BE2C (cell line): ENCODE measurements around the gene CABP7.

Source experiments
- DNase-seq: peaks from one replicate; pipeline ENCODE4 v3.0.0-alpha.2; 2020
- H3K27me3 ChIP-seq: fragments of 250-450 bp; sonication (Bioruptor Pico); 2 replicates; pipeline ENCODE4 v1.5.1; 2020; ENCODE audit warnings: mild to moderate bottlenecking
- H3K36me3 ChIP-seq: fragments of 250-450 bp; sonication (Bioruptor Pico); 2 replicates; pipeline ENCODE4 v1.5.1; 2020; ENCODE audit warnings: mild to moderate bottlenecking
- H3K4me1 ChIP-seq: fragments of 250-450 bp; sonication (Bioruptor Pico); 2 replicates; pipeline ENCODE4 v1.5.1; 2020
- H3K4me3 ChIP-seq: 2 replicates; pipeline ENCODE4 v1.5.1; 2011; ENCODE audit warnings: low read depth, low read length
- H3K9me3 ChIP-seq: fragments of 250-450 bp; sonication (Bioruptor Pico); 2 replicates; pipeline ENCODE4 v1.5.1; 2020
- TF ChIP-seq, protein P1 (sequence below): IDR thresholded peaks from 2 replicates; pipeline ENCODE4 v1.5.1; 2012; ENCODE audit warnings: mild to moderate bottlenecking, low read depth, low read length

The CABP7 gene

DNA sequence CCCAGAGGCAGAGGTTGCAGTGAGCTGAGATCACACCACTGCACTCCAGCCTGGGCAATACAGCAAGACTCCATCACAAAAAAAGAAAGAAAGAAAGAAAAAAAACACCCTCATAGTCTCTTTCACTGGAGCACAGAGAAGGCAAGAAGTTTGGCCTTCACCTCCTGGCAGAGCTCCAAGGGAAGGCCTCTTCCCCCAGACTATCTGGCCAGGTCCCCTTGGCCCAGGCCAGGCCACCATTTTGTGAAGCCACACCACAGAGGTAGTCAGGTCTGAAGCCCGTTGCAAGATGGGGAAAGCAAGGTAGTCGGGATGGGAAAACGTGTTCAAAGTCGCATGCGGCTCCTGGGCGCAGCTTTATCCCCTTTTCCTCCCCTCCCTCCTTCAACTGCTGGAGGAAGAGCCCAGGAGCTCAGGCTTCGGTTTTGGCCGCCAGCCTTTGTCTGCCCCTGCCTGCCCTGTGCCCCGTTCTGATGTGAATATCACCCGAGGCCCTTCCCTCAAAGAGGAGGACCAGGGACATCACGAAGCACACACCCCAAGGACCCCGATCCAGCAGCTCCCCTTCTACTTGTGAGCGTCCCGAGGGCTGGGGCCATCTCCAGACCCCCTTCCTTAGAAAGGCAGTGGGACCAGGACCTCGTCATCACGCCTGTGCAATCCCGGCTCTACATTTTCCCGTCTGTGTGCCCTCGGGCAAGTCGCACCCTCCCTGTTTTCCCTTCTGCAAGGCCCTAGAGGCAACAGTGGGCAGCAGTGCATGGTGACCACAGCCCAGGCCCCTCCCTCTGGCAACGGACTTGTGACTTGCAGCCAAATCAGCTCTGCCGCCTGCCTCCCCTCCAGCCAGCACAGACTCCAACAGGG lies 17.7 kb downstream of the CABP7 start:
- peaks cover 19% of the 10 kb centered on the region for H3K4me1 ChIP-seq
- no peak overlapping the region for H3K4me3 ChIP-seq
- peaks cover 8% of the 10 kb centered on the region for H3K36me3 ChIP-seq
- H3K9me3 ChIP-seq = no peaks in the 10 kb centered on the region
- DNase-seq = no peak
- TF ChIP-seq, protein P1, sequence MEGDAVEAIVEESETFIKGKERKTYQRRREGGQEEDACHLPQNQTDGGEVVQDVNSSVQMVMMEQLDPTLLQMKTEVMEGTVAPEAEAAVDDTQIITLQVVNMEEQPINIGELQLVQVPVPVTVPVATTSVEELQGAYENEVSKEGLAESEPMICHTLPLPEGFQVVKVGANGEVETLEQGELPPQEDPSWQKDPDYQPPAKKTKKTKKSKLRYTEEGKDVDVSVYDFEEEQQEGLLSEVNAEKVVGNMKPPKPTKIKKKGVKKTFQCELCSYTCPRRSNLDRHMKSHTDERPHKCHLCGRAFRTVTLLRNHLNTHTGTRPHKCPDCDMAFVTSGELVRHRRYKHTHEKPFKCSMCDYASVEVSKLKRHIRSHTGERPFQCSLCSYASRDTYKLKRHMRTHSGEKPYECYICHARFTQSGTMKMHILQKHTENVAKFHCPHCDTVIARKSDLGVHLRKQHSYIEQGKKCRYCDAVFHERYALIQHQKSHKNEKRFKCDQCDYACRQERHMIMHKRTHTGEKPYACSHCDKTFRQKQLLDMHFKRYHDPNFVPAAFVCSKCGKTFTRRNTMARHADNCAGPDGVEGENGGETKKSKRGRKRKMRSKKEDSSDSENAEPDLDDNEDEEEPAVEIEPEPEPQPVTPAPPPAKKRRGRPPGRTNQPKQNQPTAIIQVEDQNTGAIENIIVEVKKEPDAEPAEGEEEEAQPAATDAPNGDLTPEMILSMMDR = no peak
- no peaks in the 10 kb centered on the region for H3K27me3 ChIP-seq

DNA sequence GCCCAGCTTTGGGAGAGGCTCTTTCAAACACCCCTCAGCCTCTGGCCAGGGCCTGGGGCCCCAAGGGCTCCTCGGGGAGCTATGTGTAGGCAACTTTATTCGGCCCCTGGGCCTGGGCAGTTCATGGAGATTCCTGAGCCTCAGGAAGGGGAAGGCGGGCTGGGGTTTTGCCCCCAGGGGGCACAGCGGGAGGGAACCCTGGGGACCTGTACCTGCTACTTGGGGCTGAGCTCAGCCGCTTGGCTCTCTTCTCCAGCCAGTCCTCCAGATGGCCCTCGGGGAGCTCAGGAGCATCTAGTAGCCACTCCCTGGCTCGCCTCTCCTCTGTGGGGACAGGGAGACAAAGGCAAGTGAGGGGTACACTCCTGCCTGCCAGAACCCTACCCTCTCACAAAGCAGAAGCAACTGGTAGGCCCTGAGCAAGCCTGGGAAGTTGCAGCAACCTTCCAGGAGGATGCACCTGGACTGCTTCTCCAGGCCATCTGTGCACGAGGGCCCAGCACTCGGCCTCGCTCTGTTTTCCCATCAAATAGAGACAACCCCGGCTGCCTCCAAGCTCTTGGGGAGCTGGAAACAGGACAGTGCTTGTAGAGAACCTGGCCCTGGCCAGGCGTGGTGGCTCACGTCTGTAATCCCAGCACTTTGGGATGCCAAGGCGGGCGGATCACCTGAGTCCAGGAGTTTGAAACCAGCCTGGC lies 18.5 kb downstream of the CABP7 start:
- no peak for DNase-seq
- TF ChIP-seq, protein P1 = no peak
- peaks cover 13% of the 10 kb centered on the region for H3K4me1 ChIP-seq
- no peak overlapping the region for H3K4me3 ChIP-seq
- peaks cover 8% of the 10 kb centered on the region for H3K36me3 ChIP-seq
- H3K27me3 ChIP-seq = no peaks in the 10 kb centered on the region
- H3K9me3 ChIP-seq = no peaks in the 10 kb centered on the region

DNA sequence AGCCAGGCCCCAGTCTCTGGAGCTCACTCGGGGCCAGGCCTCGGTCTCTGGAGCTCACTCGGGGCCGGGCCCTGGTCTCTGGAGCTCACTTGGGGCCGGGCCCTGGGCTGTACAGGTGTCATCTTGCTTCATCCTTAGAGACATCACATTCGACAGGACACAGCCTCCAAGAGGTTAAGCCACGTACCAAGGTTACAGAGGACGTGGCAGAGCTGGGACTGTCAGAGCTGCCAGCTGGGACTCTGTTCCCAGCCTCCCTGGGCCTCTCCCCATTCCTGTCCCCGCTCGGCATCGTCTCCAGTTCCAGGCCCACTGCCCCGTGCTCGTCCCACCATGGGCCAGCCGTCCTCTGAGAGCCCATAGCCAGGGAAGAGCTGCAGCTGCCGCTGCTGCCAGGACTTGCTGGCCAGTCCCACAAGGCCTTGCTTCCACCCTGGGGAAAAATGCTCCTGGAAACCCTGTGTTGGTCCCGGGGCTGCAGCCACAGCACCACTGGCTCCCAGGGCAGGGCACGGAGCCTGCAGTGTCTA lies 19.6 kb downstream of the CABP7 start:
- TF ChIP-seq, protein P1 = no peak
- H3K36me3 ChIP-seq = peaks cover 8% of the 10 kb centered on the region

DNA sequence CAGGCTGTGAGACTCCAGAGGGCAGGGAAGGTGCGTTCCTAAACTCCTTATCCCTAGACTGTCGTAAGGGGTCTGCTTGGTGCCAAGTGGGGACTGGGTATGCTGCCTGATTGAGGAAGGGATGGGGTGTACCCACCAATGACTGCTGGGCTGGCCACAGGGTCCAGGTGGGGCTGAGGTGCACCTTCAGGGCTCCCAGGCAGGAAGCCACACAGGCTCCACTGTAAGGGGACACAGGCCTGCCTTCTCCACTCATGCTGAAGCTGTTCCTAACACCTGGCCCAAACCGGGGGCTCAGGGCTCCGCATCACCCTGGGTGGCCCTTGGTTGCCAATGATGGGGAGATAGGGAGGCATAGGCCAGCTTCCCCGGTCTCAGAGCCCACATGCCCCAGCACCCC lies 20.4 kb downstream of the CABP7 start:
- TF ChIP-seq, protein P1 = no peak
- Histone ChIP-seq H3K36me3 (peaks cover 8% of the 10 kb centered on the region), H3K4me1 (no peaks in the 10 kb centered on the region), H3K9me3 (no peaks in the 10 kb centered on the region; the same call in 1 of the 2 replicates), H3K27me3 (no peaks in the 10 kb centered on the region), H3K4me3 (no peak overlapping the region)
- DNase-seq = no peak

More for the DNA sequence above, 19.6 kb downstream of the CABP7 start:
- Histone ChIP-seq H3K4me1 (peaks cover 3% of the 10 kb centered on the region), H3K4me3 (no peak overlapping the region), H3K9me3 (no peaks in the 10 kb centered on the region; the same call in 1 of the 2 replicates), H3K27me3 (no peaks in the 10 kb centered on the region)
- DNase-seq = no peak

DNA sequence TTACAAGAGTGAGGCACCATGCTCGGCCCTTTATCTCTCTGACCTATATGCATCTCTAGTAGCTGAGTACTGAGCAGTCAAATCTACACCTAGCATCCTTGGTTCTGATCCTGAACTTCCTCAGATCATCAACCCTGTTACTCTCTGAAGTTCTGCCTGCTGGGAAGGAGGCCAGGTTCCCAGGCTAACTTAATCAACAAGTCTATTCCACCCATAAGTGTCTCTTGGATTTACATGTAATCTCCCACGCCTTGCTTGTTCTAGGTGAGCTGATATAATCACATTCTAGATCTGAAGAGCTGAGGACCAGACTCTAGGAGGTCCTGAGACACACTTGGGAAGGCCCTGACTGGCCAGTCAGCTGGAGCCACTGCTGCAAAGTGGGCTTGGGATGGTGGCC lies 22.1 kb downstream of the CABP7 start:
- Histone ChIP-seq H3K36me3 (peaks cover 11% of the 10 kb centered on the region), H3K4me1 (no peaks in the 10 kb centered on the region), H3K4me3 (no peak overlapping the region)

More for the DNA sequence above, 22.1 kb downstream of the CABP7 start:
- no peak for DNase-seq
- TF ChIP-seq, protein P1 = no peak
- H3K9me3 ChIP-seq = no peaks in the 10 kb centered on the region; the same call in 1 of the 2 replicates
- H3K27me3 ChIP-seq = no peaks in the 10 kb centered on the region
